ENCODE results near the gene PKP1.

The PKP1 gene

DNA sequence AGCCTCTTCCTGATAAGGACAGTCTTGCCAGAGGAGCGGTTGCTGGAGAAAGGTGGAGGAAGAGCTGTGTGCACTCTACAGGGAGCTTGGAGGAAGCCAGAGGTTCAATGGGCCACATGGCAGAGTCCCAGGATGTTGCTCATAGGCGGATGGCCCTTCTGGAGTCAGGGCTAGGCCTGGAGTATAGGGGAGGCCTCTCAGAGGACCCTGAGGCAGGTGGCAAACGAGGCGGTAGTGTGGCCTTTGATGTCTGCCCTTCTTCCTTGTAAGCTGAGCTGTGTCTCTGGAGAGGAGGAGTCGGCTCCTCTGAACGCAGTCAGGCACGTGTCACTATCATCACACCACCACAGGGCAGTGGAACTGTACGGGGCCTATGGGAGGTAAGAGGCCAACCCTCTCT, 8.6 kb downstream of the PKP1 start:
- POLR2A ChIA-PET: no interaction called here
- CTCF ChIA-PET: interaction anchor here (0.5 to 1.3 kb wide), 2 partner anchors 49 to 69 kb away, joined by 3 to 4 read pairs; no protein-coding TSS in a partner anchor
- TF ChIP-seq, protein P1, sequence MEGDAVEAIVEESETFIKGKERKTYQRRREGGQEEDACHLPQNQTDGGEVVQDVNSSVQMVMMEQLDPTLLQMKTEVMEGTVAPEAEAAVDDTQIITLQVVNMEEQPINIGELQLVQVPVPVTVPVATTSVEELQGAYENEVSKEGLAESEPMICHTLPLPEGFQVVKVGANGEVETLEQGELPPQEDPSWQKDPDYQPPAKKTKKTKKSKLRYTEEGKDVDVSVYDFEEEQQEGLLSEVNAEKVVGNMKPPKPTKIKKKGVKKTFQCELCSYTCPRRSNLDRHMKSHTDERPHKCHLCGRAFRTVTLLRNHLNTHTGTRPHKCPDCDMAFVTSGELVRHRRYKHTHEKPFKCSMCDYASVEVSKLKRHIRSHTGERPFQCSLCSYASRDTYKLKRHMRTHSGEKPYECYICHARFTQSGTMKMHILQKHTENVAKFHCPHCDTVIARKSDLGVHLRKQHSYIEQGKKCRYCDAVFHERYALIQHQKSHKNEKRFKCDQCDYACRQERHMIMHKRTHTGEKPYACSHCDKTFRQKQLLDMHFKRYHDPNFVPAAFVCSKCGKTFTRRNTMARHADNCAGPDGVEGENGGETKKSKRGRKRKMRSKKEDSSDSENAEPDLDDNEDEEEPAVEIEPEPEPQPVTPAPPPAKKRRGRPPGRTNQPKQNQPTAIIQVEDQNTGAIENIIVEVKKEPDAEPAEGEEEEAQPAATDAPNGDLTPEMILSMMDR (IDR thresholded peaks at IDR 0.05; ENCODE audit: insufficient read depth, low read length, missing control alignments): no peak
- no peak overlapping the region for H3K4me3 ChIP-seq (ENCODE audit: low read depth, low read length)
- DNase-seq (ENCODE audit: low read depth, low spot score): no peak

DNA sequence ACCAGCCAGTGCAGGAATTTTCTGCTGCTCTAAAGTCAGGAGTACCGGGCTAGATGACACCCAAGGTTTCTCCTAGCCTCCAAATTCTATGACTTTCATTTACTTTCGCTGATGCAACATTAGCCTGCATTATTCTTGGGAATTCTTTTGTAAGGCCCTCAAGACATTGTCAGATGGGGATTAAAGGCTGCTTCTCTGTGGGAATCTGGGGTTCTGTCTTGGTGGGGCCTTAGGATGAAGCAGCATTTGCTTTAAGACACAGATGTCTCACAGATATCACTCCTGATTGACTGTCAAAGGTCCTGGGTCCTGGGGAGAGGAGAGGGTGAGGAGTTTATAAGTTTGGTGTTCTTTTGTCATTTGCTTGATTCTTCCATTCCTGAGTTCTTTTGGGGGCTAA, 11.6 kb downstream of the PKP1 start:
- ChIA-PET POLR2A (no interaction called here), CTCF (interaction anchor here (1.3 to 1.8 kb wide), 2 partner anchors 67 to 73 kb away, joined by 3 to 7 read pairs; no protein-coding TSS in a partner anchor)
- H3K4me3 ChIP-seq (ENCODE audit: low read depth, low read length): no peak overlapping the region

DNA sequence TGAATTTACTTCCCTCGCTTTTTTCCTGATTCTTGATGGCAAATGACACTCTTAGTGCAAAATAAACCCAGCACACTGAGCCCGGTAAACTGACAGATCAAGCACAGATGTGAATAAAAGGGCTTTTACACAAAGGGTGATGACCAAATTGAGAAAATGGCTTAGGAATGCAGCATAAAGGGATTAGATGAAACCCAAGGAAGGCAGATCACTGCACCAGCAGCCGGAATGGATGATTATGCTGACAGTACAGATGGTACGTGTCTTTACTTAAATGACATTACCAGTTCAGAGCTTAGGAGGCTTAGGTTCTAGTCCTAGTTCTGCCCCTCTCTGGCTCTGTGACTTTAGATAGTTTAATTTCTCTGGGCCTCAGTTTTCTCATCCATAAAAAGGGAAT, 12.0 kb downstream of the PKP1 start:
- no peak for DNase-seq (ENCODE audit: low read depth, low spot score)
- POLR2A ChIA-PET: no interaction called here
- TF ChIP-seq, protein P1 (IDR thresholded peaks at IDR 0.05; ENCODE audit: insufficient read depth, low read length, missing control alignments): no peak
- CTCF ChIA-PET: interaction anchor here (1.3 to 1.8 kb wide), 3 partner anchors 67 to 81 kb away, joined by 3 to 7 read pairs (median 3); no protein-coding TSS in a partner anchor
- H3K4me3 ChIP-seq (ENCODE audit: low read depth, low read length): no peak overlapping the region

More for the DNA sequence above, 11.6 kb downstream of the PKP1 start:
- no peak for DNase-seq (ENCODE audit: low read depth, low spot score)
- TF ChIP-seq, protein P1 (IDR thresholded peaks at IDR 0.05; ENCODE audit: insufficient read depth, low read length, missing control alignments): no peak

DNA sequence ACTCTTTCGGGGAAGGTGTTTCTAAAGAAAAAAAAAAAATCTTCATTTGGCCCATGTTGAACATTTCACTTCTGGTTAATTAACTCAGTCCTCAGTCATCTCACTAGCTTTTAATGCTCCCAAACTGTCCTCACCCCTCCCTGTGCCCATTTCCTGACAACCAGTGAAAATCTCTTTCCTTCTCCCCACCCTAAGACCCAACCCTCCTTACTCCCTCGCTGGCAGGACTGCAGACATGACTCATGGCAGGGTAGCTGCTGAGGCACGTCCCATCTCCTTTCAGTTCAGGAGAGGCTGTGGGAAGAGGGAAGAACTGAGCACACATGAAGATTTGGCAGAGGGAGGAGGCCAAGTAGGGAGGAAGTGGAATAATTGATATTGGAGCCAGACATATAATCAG, 12.6 kb downstream of the PKP1 start:
- DNase-seq (ENCODE audit: low read depth, low spot score): peak; percentile 42
- ChIA-PET CTCF (interaction anchor here (1.3 to 1.8 kb wide), 3 partner anchors 66 to 81 kb away, joined by 3 to 7 read pairs (median 3); no protein-coding TSS in a partner anchor), POLR2A (no interaction called here)
- no peak overlapping the region for H3K4me3 ChIP-seq (ENCODE audit: low read depth, low read length)
- TF ChIP-seq, protein P1 (IDR thresholded peaks at IDR 0.05; ENCODE audit: insufficient read depth, low read length, missing control alignments): no peak

DNA sequence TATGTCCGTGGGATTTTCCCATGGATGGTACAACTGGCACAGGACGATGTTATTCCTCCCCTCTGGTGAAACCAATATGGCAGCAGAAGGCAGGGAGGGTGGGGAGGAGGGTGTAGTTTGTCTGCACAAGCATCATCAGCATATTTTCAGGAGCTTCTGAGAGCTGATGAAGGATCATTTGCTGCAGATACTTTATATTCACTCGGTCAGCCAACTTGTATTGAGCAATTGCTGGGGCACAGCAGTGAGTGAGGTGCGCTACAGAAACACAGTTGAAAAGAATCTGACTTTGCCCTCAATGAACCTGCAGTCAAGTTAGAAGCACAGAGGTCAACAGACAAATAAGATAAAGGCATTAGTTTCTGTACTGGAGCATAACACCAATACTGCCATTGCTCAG, 13.0 kb downstream of the PKP1 start:
- CTCF ChIA-PET: interaction anchor here (1.1 to 1.8 kb wide), 4 partner anchors 9 to 80 kb away, joined by 3 to 7 read pairs (median 3); no protein-coding TSS in a partner anchor
- DNase-seq (ENCODE audit: low read depth, low spot score): no peak
- TF ChIP-seq, protein P1 (IDR thresholded peaks at IDR 0.05; ENCODE audit: insufficient read depth, low read length, missing control alignments): no peak
- no peak overlapping the region for H3K4me3 ChIP-seq (ENCODE audit: low read depth, low read length)
- POLR2A ChIA-PET: no interaction called here

DNA sequence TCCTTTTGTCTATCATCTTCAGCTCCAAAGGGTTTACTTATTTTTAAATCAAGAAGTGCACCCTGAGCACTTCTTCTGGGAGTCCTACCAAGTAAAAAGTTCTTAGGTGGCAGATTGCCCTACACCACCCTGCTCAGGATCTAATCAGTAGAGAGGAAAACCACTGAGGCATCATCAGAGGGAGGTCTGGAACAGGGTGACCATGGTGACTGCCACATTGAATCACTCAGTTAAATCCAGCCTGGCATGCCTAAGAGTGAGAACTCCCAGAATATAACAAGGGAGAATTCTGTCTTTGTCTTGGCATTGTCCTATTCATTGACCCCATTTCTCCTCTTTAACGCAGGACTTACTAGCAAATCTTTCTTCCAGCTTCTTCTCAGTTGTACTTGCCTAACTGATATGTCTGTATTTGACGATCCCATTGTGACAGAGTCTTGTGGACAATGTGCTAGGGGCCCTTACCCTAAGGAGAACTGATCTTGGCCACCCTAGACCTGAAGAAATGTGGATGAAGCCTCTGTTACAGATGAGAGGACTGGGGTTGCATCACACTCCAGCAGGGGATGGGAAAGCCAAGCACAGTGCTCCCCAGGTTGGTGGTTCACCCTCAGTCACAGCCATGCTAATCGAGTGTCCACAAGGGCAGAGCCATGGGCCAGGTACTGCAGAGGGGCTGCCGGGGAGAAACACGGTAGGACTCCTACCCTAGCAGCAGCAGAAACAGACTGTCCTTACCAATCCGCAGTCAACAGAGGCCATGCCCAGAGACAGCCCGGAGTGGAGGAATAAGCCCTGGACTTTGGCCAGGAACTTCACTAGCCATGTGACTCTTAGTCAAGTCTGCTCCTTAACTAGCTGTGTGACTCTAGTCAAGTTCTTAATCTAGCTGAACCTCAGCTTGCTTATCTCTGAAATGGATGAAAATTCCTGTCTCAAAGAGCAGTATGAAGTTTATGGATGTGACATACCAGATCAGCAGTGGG, 15.4 kb downstream of the PKP1 start:
- POLR2A ChIA-PET: no interaction called here
- CTCF ChIA-PET: interaction anchor here (0.9 to 3.1 kb wide), 6 partner anchors 8 to 60 kb away, joined by 3 to 15 read pairs (median 4); no protein-coding TSS in a partner anchor

More for the DNA sequence above, 15.4 kb downstream of the PKP1 start:
- H3K4me3 ChIP-seq (ENCODE audit: low read depth, low read length): no peak overlapping the region
- no peak for DNase-seq (ENCODE audit: low read depth, low spot score)
- TF ChIP-seq, protein P1 (IDR thresholded peaks at IDR 0.05; ENCODE audit: insufficient read depth, low read length, missing control alignments): no peak

All from AG04449 (cell line).